Muscle layer of colon (tissue), 2 donors: Measurements from ENCODE around the gene ATXN7.

ENCODE experiments used
- H3K27ac ChIP-seq: one replicate; pipeline ENCODE4 v1.7.0; 2013; ENCODE audit warnings: low read depth, mild to moderate bottlenecking, low read length, moderate library complexity
- H3K27me3 ChIP-seq, 2 donors: one replicate each; pipeline ENCODE4 v1.7.0; 2013; ENCODE audit warnings: low read length in 2 of 2, mild to moderate bottlenecking in 2 of 2; ENCODE audit not compliant: insufficient read depth in 2 of 2, control insufficient read depth in 1 of 2
- H3K36me3 ChIP-seq: one replicate; pipeline ENCODE4 v1.7.0; 2013; ENCODE audit warnings: mild to moderate bottlenecking, low read length; ENCODE audit not compliant: insufficient read depth
- H3K4me1 ChIP-seq: one replicate; pipeline ENCODE4 v1.7.0; 2013; ENCODE audit warnings: mild to moderate bottlenecking, low read length; ENCODE audit not compliant: insufficient read depth
- H3K4me3 ChIP-seq, 2 donors: one replicate each; pipeline ENCODE4 v1.7.0; 2013; ENCODE audit warnings: low read length in 2 of 2, low read depth in 1 of 2, mild to moderate bottlenecking in 1 of 2, moderate library complexity in 1 of 2
- H3K9ac ChIP-seq: one replicate; pipeline ENCODE4 v1.7.0; 2013; ENCODE audit warnings: low read length
- H3K9me3 ChIP-seq: one replicate; pipeline ENCODE4 v1.7.0; 2013; ENCODE audit warnings: mild to moderate bottlenecking, low read length
- donor health status: abdominal sarcoma.
- donor health status: Adenocarcinoma of cecum.

Gene ATXN7

GRCh38 chr3:63863150-63864007, at the start of gene ATXN7, which contains the start of gene THOC7:
Gene ATXN7, plus strand, starts transcription at chr3:63863867. Its CDS starts 48,732 bp downstream, at chr3:63912599.
Gene THOC7, minus strand, starts transcription at chr3:63863805. Its CDS starts 15 bp downstream, at chr3:63863790.
- peaks cover 22% of the 10 kb centered on the region for H3K4me1 ChIP-seq
- no peaks in the 10 kb centered on the region for H3K36me3 ChIP-seq
- H3K9me3 ChIP-seq = no peaks in the 10 kb centered on the region
- H3K27me3 ChIP-seq = no peaks in the 10 kb centered on the region
- H3K4me3 ChIP-seq = peak within 1 kb of the TSS; percentile 68 to 99
- peak within 1 kb of the TSS; percentile 60 for H3K9ac ChIP-seq
- peak within 1 kb of the TSS; percentile 93 for H3K27ac ChIP-seq

- Histone ChIP-seq H3K9me3 (no peaks in the 10 kb centered on the region), H3K36me3 (no peaks in the 10 kb centered on the region), H3K9ac (no peak overlapping the region), H3K4me3 (no peak overlapping the region), H3K27me3 (no peaks in the 10 kb centered on the region), H3K27ac (no peak overlapping the region), H3K4me1 (no peaks in the 10 kb centered on the region)
These were observed 49.4 kb upstream of the ATXN7 start for GRCh38 chr3:63814237-63814636.

GRCh38 chr3:63817225-63817624, 46.4 kb upstream of the ATXN7 start:
- H3K4me3 ChIP-seq = no peak overlapping the region
- no peaks in the 10 kb centered on the region for H3K4me1 ChIP-seq
- H3K36me3 ChIP-seq = no peaks in the 10 kb centered on the region
- no peaks in the 10 kb centered on the region for H3K9me3 ChIP-seq
- H3K27ac ChIP-seq = no peak overlapping the region
- H3K27me3 ChIP-seq = no peaks in the 10 kb centered on the region
- no peak overlapping the region for H3K9ac ChIP-seq

- H3K4me3 ChIP-seq = no peak overlapping the region
- H3K9ac ChIP-seq = no peak overlapping the region
These were observed 45.2 kb upstream of the ATXN7 start for GRCh38 chr3:63818282-63819150.

GRCh38 chr3:63819151-63819398, 44.6 kb upstream of the ATXN7 start, which contains the start of gene C3orf49:
Gene C3orf49, plus strand, starts transcription at chr3:63819299. Its CDS starts 173 bp downstream, at chr3:63819472.
- H3K36me3 ChIP-seq = no peaks in the 10 kb centered on the region

More at GRCh38 chr3:63818282-63819150, 45.2 kb upstream of the ATXN7 start:
- Histone ChIP-seq H3K27ac (no peak overlapping the region), H3K36me3 (no peaks in the 10 kb centered on the region), H3K27me3 (no peaks in the 10 kb centered on the region), H3K9me3 (no peaks in the 10 kb centered on the region), H3K4me1 (no peaks in the 10 kb centered on the region)

GRCh38 chr3:63824309-63824708, 39.4 kb upstream of the ATXN7 start:
- no peak overlapping the region for H3K4me3 ChIP-seq
- H3K27ac ChIP-seq = no peak overlapping the region
- no peaks in the 10 kb centered on the region for H3K4me1 ChIP-seq
- no peaks in the 10 kb centered on the region for H3K36me3 ChIP-seq
- no peaks in the 10 kb centered on the region for H3K9me3 ChIP-seq
- H3K27me3 ChIP-seq = no peaks in the 10 kb centered on the region
- H3K9ac ChIP-seq = no peak overlapping the region

More at GRCh38 chr3:63819151-63819398, 44.6 kb upstream of the ATXN7 start, which contains the start of gene C3orf49:
- no peaks in the 10 kb centered on the region for H3K9me3 ChIP-seq
- no peak within 1 kb of the TSS for H3K27ac ChIP-seq
- H3K27me3 ChIP-seq = no peaks in the 10 kb centered on the region
- H3K4me1 ChIP-seq = no peaks in the 10 kb centered on the region
- no peak within 1 kb of the TSS for H3K4me3 ChIP-seq
- no peak within 1 kb of the TSS for H3K9ac ChIP-seq

GRCh38 chr3:63830526-63830925, 33.1 kb upstream of the ATXN7 start:
- H3K4me1 ChIP-seq = no peaks in the 10 kb centered on the region
- peaks cover 17% of the 10 kb centered on the region for H3K36me3 ChIP-seq
- no peak overlapping the region for H3K9ac ChIP-seq
- no peak overlapping the region for H3K4me3 ChIP-seq
- no peaks in the 10 kb centered on the region for H3K9me3 ChIP-seq
- no peak overlapping the region for H3K27ac ChIP-seq
- H3K27me3 ChIP-seq = no peaks in the 10 kb centered on the region

GRCh38 chr3:63832395-63832794, 31.3 kb upstream of the ATXN7 start:
- Histone ChIP-seq H3K27ac (no peak overlapping the region), H3K4me1 (no peaks in the 10 kb centered on the region), H3K36me3 (peaks cover 17% of the 10 kb centered on the region), H3K9me3 (no peaks in the 10 kb centered on the region), H3K4me3 (no peak overlapping the region), H3K9ac (no peak overlapping the region), H3K27me3 (no peaks in the 10 kb centered on the region)

- no peak overlapping the region for H3K9ac ChIP-seq
- no peaks in the 10 kb centered on the region for H3K36me3 ChIP-seq
- no peaks in the 10 kb centered on the region for H3K4me1 ChIP-seq
- H3K9me3 ChIP-seq = no peaks in the 10 kb centered on the region
- no peak overlapping the region for H3K4me3 ChIP-seq
- H3K27ac ChIP-seq = no peak overlapping the region
- no peaks in the 10 kb centered on the region for H3K27me3 ChIP-seq
These were observed 22.0 kb upstream of the ATXN7 start for GRCh38 chr3:63841704-63842103.

GRCh38 chr3:63842127-63842526, 21.5 kb upstream of the ATXN7 start:
- H3K4me3 ChIP-seq = no peak overlapping the region
- H3K27me3 ChIP-seq = no peaks in the 10 kb centered on the region
- no peaks in the 10 kb centered on the region for H3K36me3 ChIP-seq
- no peaks in the 10 kb centered on the region for H3K4me1 ChIP-seq
- no peak overlapping the region for H3K27ac ChIP-seq
- H3K9ac ChIP-seq = no peak overlapping the region
- no peaks in the 10 kb centered on the region for H3K9me3 ChIP-seq

- H3K9me3 ChIP-seq = no peaks in the 10 kb centered on the region
These were observed 18.5 kb upstream of the ATXN7 start for GRCh38 chr3:63845215-63845614.

More at GRCh38 chr3:63845215-63845614, 18.5 kb upstream of the ATXN7 start:
- Histone ChIP-seq H3K27ac (no peak overlapping the region), H3K27me3 (no peaks in the 10 kb centered on the region), H3K9ac (no peak overlapping the region), H3K36me3 (no peaks in the 10 kb centered on the region), H3K4me1 (no peaks in the 10 kb centered on the region), H3K4me3 (no peak overlapping the region)
